AG09319 (cell line): ENCODE measurements around the gene ARHGAP10.

Experiments used
- DNase-seq: peaks from one replicate; pipeline ENCODE4 v3.0.0-alpha.2; 2010; ENCODE audit warnings: low read depth; ENCODE audit errors: extremely low read depth
- TF ChIP-seq, protein P1 (sequence below): IDR thresholded peaks from 2 replicates; pipeline ENCODE4 v1.5.1; 2011; ENCODE audit warnings: low read depth, mild to moderate bottlenecking, inconsistent platforms, low read length, moderate library complexity

Gene ARHGAP10

GRCh38 chr4:148095346-148095923 lies 363.5 kb downstream of the ARHGAP10 start:
- TF ChIP-seq, protein P1, sequence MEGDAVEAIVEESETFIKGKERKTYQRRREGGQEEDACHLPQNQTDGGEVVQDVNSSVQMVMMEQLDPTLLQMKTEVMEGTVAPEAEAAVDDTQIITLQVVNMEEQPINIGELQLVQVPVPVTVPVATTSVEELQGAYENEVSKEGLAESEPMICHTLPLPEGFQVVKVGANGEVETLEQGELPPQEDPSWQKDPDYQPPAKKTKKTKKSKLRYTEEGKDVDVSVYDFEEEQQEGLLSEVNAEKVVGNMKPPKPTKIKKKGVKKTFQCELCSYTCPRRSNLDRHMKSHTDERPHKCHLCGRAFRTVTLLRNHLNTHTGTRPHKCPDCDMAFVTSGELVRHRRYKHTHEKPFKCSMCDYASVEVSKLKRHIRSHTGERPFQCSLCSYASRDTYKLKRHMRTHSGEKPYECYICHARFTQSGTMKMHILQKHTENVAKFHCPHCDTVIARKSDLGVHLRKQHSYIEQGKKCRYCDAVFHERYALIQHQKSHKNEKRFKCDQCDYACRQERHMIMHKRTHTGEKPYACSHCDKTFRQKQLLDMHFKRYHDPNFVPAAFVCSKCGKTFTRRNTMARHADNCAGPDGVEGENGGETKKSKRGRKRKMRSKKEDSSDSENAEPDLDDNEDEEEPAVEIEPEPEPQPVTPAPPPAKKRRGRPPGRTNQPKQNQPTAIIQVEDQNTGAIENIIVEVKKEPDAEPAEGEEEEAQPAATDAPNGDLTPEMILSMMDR: no peak
- DNase-seq: no peak

GRCh38 chr4:148097801-148098200 lies 365.9 kb downstream of the ARHGAP10 start:
- TF ChIP-seq, protein P1: no peak
- DNase-seq: no peak

- TF ChIP-seq, protein P1: no peak
- DNase-seq: no peak
Observed at GRCh38 chr4:148101235-148101634, 369.3 kb downstream of the ARHGAP10 start.

GRCh38 chr4:148101790-148102189 lies 369.9 kb downstream of the ARHGAP10 start:
- TF ChIP-seq, protein P1: no peak
- no peak for DNase-seq

GRCh38 chr4:148103597-148104355 lies 371.9 kb downstream of the ARHGAP10 start:
- TF ChIP-seq, protein P1: no peak

GRCh38 chr4:148108766-148109165 lies 376.9 kb downstream of the ARHGAP10 start:
- no peak for DNase-seq

More at GRCh38 chr4:148103597-148104355, 371.9 kb downstream of the ARHGAP10 start:
- no peak for DNase-seq

GRCh38 chr4:148109216-148109615 lies 377.3 kb downstream of the ARHGAP10 start:
- DNase-seq: no peak
- TF ChIP-seq, protein P1: no peak

More at GRCh38 chr4:148108766-148109165, 376.9 kb downstream of the ARHGAP10 start:
- TF ChIP-seq, protein P1: no peak
